Inferior parietal cortex (tissue), 1 donor: ENCODE data around the gene TRIM9.

Experiments used
- DNase-seq: peaks from one replicate; pipeline ENCODE4 v3.0.0-alpha.2; 2016; ENCODE audit errors: extremely low spot score

Gene TRIM9

DNA sequence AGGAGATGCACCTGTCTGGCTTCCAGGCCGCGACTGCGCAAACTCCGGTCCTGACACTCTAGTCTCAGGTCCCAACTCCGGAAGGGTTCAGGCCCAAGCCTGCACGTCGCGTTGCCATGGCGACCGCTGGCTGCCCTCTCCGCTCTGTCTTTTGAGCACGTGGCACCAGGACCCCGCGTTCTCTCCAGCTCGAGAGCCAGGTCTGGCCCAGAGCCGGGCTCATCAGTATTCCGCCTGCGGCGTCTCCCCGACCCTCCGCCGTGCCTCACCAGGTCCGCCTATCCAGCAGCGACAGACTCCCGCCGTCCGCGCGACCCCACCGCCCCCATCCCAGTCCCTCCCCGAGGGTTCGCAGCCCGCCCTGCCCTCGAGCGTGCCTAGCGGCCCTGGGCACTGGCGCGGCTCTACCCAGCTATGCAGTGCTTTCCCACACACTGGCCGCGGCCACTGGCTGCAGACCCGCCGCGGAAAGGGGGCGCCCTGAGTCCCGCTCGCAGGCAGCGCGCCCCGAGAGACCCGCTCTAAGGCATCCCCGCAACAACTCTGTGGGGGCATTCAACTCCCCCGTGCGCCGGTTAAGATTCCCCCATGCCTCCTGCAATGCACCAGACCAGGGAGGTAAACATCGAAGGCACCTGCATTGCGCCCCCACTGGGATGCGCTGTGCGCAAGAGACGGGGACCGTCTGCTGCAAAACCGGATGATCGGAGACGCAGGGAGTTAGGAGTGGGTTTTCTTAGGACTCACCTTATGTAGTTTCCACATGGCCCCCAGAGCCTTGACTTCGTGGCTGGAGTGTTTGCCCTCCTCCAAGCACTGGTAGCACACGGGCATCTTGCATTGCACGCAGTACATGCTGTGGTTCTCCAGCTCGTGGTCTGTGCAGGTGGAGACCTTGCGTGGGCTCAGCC is 1.3 kb downstream of the TRIM9 start:
- DNase-seq = no peak

DNA sequence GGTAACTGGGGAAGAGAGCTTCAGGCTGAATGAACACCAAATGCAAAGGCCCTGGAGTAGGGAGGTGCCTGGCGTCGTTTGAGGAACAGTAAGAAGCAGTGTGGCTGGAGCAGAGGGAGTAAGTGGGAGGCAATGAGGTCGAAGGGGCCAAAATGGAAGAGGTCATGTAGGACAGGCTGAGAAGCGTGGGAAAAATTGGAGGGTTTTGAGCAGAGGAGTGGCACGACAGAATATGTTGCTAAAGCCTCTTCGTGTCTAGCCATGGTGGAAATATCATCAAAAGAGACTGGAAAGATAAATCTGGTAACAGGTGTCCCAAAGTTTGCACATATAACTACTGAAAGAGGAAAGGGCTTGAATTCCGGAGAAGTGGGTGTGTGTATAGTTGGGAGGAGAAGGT is 1.9 kb downstream of the TRIM9 start:
- DNase-seq = no peak

DNA sequence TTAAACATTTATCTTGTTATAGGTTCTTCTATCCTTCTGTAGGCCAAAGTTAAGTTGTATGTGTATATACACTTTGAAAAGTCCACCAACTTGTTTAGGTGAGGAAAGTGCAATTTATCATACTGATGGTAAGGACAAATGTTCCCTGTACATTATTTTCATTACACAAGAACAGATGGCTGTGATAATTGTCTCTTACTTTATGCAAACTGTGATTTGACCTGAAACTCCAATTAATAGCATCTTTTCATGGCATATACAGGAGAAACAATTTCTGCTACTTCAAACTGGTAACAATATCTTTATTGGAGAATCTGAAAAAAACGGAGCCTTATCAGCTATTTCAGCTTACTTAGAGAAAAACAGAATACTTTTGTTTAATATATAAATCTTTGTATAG is 5.6 kb downstream of the TRIM9 start:
- no peak for DNase-seq

DNA sequence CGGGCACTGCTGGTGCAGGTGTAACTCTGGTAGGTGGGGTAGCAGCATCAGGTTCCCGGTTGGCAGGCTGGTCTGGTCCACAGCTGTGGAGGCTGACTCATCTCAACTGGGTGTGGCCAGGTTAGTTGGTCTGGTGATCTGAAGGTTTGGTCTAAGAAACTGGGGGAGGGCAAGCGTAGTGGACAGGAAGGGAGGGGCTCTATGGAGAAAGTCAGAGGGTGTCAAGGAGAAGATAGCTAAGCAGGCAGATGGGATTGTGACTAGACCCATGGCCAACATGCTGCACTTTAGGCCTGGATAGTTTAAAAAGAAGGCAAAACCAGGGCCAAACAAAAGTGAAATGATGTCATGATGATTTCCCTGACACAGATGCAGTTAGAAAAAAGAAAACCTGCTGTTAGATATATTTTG is 7.9 kb downstream of the TRIM9 start:
- no peak for DNase-seq

DNA sequence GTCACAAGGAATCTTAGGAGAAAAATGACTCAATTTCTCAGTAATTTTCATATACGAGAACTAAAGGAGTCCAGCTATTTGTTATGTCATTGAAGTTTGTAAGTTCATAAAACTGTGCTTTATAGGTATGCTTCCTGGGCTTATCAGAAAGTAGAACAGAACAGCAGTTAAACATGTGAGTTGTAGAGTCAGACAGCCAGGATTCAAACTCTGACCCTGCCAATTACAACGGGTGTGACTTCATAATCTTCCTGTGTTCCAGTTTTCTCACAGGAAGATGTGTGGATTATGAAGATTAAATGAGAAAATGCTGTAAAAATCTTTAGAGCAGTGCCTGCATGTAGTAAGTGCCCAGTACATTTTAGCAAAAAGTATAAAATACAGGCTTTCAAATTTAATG is 8.9 kb downstream of the TRIM9 start:
- no peak for DNase-seq

DNA sequence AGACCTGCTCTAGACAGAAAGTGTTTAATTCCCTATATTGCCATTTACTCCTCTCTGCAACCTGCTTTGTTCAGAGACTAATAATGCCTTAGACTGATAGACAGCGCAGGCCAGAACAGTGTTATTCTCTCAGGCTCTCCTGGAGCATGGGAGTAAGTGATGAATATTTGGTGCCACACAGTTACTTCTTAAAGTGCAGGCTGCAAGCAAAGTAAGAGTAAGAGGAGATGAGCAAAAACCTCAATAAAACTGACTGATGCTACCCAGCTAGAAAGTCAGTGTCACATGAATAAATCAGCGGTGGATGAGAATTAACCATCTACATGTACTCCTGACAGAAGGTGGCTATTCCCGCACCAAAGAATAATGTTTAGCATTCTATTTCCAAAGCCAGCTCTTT is 9.9 kb downstream of the TRIM9 start:
- no peak for DNase-seq

DNA sequence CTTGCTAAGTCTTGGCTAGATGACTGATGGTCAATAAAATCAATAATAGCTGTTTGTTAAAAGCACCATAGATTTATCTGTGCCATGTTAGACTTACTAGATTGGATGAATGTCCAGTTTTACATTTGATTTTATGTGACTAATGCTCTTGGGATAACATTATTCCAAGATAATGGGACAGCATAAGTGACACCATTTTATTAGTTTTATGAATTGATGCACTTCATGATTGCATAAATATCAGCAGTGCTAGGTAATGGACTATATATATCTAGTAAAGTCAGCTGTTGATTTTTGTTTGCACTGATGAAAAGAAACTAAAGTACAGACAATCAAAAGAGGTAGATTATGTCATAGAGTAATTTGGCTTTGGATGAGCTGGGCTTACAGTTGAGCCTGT is 10.4 kb downstream of the TRIM9 start:
- DNase-seq = no peak

DNA sequence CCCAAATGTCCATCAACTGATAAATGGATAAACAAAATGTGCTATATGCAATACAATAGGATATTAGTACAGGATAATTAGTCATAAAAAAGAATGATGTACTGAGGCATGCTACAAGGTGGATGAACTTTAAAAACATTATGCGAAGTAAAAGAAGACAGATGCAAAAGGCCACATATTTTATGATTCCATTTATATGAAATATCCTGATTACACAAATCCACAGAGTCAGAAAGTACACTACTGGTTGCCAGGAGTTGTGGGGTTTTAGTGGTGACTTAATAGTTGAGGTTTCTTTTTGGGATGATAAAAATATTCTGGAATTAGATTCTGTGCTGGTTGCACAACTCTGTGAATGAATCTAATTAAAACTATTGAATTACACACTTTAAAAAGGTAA is 12.6 kb downstream of the TRIM9 start:
- DNase-seq = no peak

DNA sequence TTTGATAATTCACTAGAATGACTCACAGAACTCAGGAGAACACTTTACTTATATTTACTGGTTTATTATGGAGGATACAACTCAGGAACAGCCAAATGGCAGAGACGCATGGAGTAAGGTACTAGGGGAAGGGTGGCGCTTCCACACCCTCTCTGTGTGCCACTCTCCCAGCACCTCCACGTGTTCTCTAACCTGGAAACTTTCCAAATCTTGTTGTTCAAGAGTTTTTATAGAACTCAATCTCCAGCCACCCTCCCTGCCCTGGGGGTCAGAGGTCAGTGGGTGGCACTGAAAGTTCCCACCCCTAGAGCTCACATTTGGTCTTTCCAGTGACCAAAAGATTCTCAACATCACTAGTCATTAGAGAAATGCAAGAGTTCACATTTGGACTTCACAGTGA is 13.2 kb downstream of the TRIM9 start:
- DNase-seq = no peak

DNA sequence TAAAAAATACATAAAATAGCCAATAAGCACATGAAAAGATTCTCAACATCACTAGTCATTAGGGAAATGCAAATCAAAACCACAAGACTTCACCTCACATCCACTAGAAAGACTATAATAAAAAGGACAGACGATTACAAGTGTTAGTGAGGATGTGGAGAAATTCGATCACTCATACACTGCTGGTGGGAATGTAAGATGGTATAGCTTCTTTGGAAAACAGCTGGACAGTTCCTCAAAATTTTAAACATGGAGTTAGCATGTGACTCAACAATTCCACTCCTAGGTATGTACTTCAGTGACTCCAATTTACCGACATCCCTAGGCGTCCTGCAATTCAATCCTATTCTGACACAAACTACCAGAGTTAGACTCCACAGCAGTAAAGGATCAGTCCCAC is 13.7 kb downstream of the TRIM9 start:
- no peak for DNase-seq

DNA sequence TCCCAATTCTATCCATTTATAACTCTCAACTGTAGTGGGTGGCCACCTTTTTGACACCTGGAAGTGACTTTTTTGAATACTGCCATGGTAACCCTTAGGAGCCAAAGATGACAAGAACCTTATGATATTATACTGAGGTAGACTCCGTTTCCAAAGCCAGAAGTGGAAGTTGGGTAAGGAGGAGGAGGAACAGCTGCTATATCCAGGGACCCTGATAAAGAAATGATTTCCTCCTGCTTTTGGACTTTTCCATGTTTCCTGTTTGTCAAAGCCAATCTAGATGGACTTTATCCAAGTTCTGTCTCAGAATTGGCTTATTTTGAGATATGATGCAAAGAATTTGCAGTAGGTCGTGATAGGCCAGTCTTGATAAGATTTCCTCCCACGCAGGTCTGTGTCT is 14.3 kb downstream of the TRIM9 start:
- DNase-seq = no peak

DNA sequence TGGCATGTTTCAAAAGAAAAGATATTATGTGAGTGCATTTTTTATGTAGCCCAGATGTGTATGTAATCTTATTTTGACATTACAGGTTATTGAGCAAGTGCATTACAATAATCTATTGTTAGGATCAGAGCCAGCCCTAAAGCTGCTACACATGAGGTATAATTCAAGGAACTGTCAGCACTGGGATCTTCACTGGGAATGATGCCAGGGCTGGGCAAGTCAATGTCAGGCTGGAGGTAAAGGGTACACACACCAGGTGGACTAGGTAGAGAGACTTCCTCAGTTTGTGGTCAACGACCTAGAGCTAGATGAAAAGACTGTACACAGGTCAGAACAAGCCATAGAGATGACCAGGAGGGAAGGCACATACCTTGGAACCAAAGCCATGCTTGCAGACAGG is 15.4 kb downstream of the TRIM9 start:
- DNase-seq = no peak

DNA sequence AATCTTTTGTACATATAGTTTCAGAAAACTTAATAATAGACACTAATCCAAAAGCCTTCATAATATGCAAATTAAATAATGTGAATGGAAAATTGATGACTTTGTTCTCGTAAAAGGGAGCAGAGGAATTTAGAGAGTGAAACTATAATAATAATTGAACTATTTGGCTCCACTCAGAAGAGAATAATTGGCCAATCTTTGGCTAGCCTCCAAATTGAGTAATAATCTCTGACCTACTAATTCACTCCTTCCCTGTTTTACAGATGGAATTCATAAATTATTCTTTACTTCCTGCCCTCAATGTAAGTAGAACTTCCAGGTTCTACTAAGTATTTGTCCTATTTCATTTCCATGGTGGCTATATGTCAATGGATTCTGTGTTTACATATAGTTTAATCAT is 15.8 kb downstream of the TRIM9 start:
- no peak for DNase-seq

DNA sequence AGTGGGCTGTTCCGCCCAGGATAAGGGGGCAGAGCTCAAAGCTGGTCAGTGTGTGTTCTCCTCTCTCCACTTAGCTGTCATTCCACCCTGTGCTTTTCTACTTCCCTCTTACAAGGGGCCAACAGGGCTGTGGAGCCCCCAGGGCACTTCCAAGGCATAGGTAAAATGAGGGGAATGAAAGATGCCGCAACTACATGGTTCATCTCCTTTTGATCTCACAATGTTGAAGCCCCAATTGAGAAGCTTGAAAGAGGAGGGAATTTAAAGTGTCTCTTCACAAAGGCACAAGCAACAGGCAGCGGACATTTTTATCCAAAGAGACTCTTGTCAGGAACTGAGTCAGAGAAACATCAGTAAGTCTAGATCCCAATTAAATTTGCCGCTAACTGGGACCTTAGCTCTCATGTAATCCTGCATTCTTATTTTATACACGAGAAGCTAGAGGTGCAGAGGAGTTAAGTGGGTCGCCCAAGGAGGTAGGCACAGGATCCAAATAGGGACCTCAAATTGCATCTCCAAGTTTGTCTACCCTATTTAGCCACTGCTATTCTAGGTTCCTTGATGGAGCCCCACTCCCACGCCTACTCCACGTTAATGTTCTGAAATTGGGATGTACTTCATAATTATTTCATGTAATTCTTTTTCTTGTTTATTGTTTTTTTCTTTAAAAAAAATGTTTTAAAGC is 20.1 kb downstream of the TRIM9 start:
- DNase-seq = no peak

DNA sequence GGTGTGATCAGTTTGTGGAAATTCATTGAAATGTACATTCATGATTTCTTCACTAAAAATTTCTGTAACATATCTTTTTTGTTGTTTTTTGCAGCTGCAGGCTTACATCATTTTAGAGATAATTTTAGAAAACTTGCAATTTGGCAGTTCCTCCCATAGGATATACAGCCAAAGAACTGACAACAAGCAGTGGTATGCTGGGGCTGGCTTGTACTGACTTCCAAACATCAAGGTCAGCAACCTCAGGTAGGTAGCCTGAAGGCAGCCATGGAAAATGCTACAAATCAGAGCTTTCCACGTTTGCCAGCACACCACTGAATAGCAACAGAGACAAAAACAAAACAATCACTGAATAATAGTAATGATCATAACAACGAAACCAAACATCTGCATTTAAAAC is 21.2 kb downstream of the TRIM9 start:
- no peak for DNase-seq

DNA sequence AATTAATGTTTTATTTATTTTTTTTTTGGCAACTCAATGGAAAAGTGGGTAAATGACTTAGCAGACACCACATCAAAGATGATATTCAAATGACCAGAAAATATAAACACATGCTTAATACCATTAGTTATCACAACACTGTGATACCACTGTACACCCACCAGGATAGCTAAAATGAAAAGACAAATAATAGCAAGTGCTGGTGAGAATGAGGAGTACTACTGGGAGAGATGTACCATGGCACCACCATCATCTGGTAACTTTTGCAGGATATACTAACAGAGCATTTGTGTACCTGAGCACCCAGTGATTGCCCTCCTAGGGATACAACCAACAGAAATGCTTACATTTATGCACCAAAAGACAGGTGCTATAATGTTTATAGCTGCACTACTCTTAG is 21.9 kb downstream of the TRIM9 start:
- no peak for DNase-seq

DNA sequence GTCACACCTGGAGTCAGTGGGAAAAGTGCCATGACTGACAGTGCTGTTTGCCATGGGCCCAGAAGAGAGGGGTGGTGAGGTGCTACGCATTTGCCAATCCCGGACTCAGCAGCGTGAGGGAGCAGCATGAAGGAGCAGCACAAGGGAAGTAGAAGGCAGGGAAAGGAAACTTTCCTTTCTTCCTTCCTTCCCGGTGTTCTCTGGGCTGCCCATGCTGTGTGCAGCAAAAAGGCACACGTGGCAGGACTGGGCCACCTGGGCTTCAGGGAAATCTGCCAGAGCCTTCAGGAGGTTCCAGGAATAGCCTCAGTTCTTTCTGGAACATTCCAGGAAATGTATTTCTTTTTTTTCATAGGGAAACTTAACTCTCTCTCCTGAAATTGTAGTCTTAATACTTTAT is 23.0 kb downstream of the TRIM9 start:
- DNase-seq = no peak

DNA sequence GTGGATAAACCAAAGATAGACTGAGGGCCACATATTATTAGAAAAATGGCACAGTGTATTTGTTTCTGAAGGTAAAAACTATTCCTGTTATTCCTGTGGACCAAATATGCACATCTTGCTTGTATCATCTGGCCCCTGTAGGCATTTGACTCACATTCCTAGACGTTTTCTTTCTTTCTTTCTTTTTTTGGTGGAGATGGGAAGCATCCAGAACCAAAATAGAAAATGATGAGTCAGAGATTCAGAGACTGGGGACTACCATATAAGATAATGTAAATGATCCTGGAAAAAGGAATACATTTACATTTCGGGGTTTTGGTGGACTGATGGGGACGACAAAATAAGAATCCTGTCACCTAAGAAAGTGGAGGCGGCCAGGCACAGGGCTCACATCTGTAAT is 24.2 kb downstream of the TRIM9 start:
- no peak for DNase-seq

DNA sequence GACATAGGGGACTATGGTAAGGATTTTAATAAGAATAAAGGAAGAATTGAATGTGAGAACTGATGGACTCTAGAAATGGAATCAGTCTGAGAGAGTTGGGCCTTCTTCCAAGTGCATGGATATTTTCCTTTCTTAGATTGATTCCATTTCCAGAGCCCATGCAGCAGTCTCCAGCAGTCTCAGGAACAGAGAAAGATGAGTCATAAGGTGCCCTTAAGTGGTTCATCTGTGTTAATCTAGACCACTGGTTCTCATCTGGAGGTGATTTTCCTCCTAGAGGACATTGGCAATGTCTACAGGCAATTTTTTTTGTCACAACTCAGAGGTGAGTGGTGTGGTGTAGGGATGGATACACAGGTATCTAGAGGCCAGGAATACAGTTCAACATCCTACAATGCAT is 25.9 kb downstream of the TRIM9 start:
- no peak for DNase-seq

DNA sequence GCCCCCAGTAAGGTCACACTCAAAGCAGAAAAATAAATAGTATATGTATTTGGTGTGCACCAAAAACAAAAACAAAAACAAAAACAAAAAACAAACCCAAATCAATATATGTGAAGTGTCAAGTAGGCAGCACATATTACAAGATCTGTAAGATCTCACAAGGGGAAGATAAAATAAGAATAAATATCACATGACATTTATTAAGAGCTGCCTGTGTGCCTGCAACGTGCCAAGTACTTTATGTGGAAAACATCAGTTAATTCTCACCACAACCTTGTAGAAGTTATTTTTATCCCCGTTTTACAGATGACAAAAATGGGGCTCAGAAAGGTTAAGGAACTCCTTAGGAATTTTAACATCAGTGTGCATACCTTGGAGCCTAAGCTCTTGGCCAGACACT is 26.6 kb downstream of the TRIM9 start:
- DNase-seq = no peak

DNA sequence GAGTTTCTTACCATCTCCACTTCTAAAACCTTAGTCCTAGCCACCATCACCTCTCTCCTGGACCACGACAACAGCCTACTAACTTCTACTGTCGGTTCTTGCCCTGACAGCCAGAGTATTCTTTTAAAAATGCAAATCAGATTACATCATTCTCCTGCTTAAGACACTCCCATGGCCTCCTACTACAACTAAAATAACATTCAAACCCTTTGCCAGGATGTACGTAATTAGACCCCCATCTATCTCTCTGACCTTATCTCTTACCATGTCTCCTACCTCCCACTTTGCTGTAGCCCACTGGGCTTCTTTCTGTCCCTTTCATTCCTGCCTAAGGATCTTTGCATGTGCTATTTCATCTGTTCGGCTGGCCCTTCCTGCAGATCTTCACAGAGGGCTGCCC is 27.6 kb downstream of the TRIM9 start:
- no peak for DNase-seq

DNA sequence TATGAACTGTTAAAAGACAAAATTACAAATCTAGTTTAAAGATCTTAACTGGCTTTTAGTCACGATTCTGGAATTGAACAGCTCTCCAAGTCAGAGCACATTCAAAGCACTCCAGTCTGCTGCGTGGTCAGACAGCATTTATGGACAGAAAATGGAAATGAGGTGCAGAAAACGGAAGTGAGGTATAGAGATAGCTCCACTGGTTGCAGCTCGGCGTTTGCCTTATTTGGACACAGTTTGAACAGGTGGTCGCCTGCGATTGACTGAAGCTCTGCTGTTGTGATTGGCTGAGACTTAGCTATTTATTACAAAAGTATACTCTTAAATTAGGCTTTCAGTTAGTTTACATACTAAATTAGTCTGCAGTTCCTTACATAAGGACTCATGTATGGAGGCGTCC is 28.3 kb downstream of the TRIM9 start:
- DNase-seq = no peak

DNA sequence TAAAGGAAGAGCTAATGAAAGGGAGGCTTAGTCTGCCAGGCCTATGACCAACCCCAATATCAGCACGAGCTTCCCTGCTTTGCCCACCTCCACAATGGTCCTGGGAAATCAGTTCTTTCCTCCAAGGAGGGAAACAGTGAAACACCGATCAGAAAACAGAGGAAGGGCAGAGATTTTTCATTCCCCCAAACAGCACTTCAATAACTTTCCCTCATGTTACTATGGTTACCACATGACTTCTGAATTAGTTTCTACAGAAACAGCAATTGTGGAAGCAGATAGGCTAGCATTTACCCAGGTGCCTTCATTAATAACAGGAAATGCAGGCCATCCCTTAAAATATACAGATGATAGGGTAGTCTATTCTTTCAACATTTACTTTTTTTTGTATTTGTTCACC is 35.9 kb downstream of the TRIM9 start:
- no peak for DNase-seq

DNA sequence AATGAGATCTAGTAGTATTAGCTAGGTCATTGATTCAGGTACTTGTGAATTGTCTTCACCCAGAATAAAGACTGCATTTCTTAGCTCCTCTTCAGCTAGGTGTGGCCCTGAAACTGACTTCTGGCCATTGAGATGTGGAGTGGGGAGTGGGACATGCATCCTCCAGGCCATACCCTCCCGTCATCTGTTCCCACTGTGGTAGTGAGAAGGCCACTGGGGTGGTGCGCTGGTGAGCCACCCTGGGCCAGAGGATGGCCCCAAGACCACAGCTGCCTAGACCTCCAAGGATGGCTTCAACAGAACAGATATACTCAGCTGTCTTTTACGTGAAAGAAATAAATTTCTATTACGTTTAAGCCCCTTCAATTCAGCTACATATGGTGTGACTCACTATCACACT is 36.5 kb downstream of the TRIM9 start:
- no peak for DNase-seq
